Calu3 (cell line): ENCODE measurements around the gene RPA1. TPM values are rescaled to one million over a fixed set of nuclear protein-coding genes. Genes with fewer than 3 reads are reported as not detected.

Experiments
- BruUV-seq: library from RNA; stranded (reverse); fragments of 400-500 nt; replicated peaks from 2 replicates; lab custom pipeline; 2021; lab: Mats Ljungman, UMichigan
- CTCF ChIA-PET: fragments of 300-600 bp; sonication (Branson Sonifier 250); formaldehyde crosslinking; loops from one replicate; lab custom pipeline; 2022; ENCODE audit warnings: antibody characterized with exemption; lab: Charles Lee
- DNase-seq: peaks from one replicate; pipeline ENCODE4 v3.0.0; 2022
- H3K27ac Mint-ChIP-seq: one replicate; pipeline ENCODE4 v1.8.0; 2022; ENCODE audit warnings: mixed read lengths; ENCODE audit not compliant: unreplicated experiment
- H3K27me3 Mint-ChIP-seq: one replicate; pipeline ENCODE4 v1.8.0; 2022; ENCODE audit warnings: mixed read lengths; ENCODE audit not compliant: unreplicated experiment
- H3K36me3 Mint-ChIP-seq: one replicate; pipeline ENCODE4 v1.8.0; 2022; ENCODE audit warnings: mild to moderate bottlenecking, moderate library complexity, mixed read lengths; ENCODE audit not compliant: insufficient read depth, unreplicated experiment
- H3K4me1 Mint-ChIP-seq: one replicate; pipeline ENCODE4 v1.8.0; 2022; ENCODE audit warnings: mild to moderate bottlenecking, low read depth, mixed read lengths; ENCODE audit not compliant: unreplicated experiment
- H3K4me3 Mint-ChIP-seq: one replicate; pipeline ENCODE4 v1.8.0; 2022; ENCODE audit warnings: mild to moderate bottlenecking, low read depth, moderate library complexity, mixed read lengths; ENCODE audit not compliant: unreplicated experiment
- H3K9me3 Mint-ChIP-seq: one replicate; pipeline ENCODE4 v1.8.0; 2022; ENCODE audit warnings: low read depth, mixed read lengths; ENCODE audit not compliant: unreplicated experiment
- intact Hi-C: fragments of 100-400 bp; cut with micrococcal nuclease; formaldehyde crosslinking; loops from one replicate; pipeline ENCODE4 v1.10.0; 2022; ENCODE audit not compliant: unreplicated experiment
- total RNA-seq: library from RNA; stranded (reverse); gene quantifications from 2 replicates; pipeline ENCODE4 v1.2.3, GENCODE V29; 2022
- TF ChIP-seq, protein P1 (sequence below): fragments of 200-600 bp; IDR thresholded peaks from one replicate; pipeline ENCODE4 v1.8.0; 2022; ENCODE audit warnings: antibody characterized with exemption; ENCODE audit not compliant: unreplicated experiment

Gene RPA1
- total RNA-seq, 1 experiment from 2014 or later: 87.5 TPM

DNA sequence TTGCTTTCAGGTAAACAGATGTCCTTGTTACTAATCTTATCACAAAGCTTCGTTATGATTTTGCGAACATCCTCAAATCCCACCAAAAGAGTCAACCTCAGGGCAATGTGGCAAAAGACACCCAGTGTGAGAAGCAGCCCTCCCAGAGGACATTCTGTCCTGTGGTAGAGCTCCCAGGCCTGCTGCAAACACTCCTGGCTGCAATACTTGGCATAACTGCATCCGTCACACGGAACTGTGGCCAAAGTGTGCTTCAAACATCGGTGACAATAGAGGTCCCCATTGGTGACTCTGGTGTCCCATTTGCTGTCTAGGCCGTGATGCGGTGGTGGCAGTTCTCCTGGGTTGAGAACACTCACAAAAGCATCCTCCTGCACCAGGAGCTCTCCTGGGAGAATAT is 29.6 kb upstream of the RPA1 start:
- no peak overlapping the region for H3K4me3 Mint-ChIP-seq
- H3K27me3 Mint-ChIP-seq: no peaks in the 10 kb centered on the region
- no peaks in the 10 kb centered on the region for H3K9me3 Mint-ChIP-seq
- TF ChIP-seq, protein P1, sequence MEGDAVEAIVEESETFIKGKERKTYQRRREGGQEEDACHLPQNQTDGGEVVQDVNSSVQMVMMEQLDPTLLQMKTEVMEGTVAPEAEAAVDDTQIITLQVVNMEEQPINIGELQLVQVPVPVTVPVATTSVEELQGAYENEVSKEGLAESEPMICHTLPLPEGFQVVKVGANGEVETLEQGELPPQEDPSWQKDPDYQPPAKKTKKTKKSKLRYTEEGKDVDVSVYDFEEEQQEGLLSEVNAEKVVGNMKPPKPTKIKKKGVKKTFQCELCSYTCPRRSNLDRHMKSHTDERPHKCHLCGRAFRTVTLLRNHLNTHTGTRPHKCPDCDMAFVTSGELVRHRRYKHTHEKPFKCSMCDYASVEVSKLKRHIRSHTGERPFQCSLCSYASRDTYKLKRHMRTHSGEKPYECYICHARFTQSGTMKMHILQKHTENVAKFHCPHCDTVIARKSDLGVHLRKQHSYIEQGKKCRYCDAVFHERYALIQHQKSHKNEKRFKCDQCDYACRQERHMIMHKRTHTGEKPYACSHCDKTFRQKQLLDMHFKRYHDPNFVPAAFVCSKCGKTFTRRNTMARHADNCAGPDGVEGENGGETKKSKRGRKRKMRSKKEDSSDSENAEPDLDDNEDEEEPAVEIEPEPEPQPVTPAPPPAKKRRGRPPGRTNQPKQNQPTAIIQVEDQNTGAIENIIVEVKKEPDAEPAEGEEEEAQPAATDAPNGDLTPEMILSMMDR: no peak
- no peak for DNase-seq
- H3K4me1 Mint-ChIP-seq: no peaks in the 10 kb centered on the region
- H3K27ac Mint-ChIP-seq: no peak overlapping the region
- intact Hi-C loops: no loop called here
- H3K36me3 Mint-ChIP-seq: peaks cover 13% of the 10 kb centered on the region
- no TSS peak for BruUV-seq
- CTCF ChIA-PET: no interaction called here

DNA sequence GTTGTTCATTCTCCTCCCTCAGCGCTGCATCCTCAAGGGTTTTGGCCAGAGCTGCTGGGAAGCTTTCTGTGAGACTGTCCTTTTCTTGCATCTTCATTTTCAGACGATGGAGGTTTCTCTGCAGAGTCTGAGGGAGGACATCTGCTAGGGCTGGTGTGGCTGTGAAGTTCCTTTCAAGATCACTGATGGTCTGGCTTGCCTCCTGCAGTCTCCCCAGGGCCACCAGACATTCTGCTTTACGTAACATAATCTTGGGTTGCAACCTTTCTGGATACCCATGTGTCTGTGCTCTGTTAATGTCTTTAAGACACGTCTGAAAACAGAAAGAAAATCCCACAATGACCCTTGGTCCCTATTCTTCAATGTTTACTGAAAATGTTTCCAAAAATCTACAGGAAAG is 29.1 kb upstream of the RPA1 start:
- DNase-seq: no peak
- intact Hi-C loops: no loop called here
- no TSS peak for BruUV-seq
- CTCF ChIA-PET: interaction anchor here (0.6 kb wide), 1 partner anchor 498 kb away, joined by 3 read pairs; no protein-coding TSS in a partner anchor
- peaks cover 13% of the 10 kb centered on the region for H3K36me3 Mint-ChIP-seq
- H3K27me3 Mint-ChIP-seq: no peaks in the 10 kb centered on the region
- TF ChIP-seq, protein P1: no peak
- H3K27ac Mint-ChIP-seq: no peak overlapping the region
- no peaks in the 10 kb centered on the region for H3K9me3 Mint-ChIP-seq
- H3K4me3 Mint-ChIP-seq: no peak overlapping the region
- no peaks in the 10 kb centered on the region for H3K4me1 Mint-ChIP-seq

DNA sequence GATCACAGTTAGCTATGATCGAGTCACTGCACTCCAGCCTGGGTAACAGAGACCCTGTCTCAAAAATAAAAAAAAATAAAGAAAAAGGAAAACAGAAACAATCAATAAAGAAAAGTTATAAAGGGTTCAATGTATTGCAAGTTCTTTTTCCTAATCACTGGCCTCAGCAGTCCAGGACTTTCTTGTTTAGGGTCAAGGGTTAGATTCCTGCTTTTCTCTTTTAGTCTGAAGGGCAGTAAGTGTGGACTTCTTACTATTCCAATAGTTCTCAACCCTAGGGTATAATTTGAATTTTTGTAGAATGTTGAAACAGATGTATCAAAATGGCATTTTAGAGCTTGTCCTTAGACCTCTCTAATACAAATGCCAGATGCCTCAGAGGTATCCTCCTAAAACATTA is 27.4 kb upstream of the RPA1 start:
- peaks cover 10% of the 10 kb centered on the region for H3K36me3 Mint-ChIP-seq
- no peak for DNase-seq
- intact Hi-C loops: no loop called here
- CTCF ChIA-PET: no interaction called here
- no peak overlapping the region for H3K27ac Mint-ChIP-seq
- BruUV-seq: no TSS peak
- H3K9me3 Mint-ChIP-seq: no peaks in the 10 kb centered on the region
- no peak overlapping the region for H3K4me3 Mint-ChIP-seq
- TF ChIP-seq, protein P1: no peak
- no peaks in the 10 kb centered on the region for H3K27me3 Mint-ChIP-seq
- no peaks in the 10 kb centered on the region for H3K4me1 Mint-ChIP-seq

DNA sequence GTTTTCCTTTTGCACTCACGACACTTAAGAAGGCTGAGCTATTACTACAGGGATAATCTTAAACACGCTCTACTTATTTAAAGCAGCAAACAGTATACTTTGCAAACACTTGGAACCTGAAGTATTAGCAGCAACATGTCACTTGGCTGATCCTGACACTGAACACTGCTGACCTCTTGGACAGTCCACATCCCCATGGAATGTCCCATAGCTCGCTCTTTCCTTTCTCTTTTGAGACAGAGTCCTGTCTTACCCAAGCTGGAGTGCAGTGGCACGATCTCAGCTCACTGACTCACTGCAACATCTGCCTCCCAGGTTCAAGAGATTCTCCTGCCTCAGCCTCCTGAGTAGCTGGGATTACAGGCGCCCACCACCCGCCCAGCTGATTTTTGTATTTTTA is 26.5 kb upstream of the RPA1 start:
- DNase-seq: no peak
- H3K9me3 Mint-ChIP-seq: no peaks in the 10 kb centered on the region
- H3K4me1 Mint-ChIP-seq: no peaks in the 10 kb centered on the region
- H3K27me3 Mint-ChIP-seq: no peaks in the 10 kb centered on the region
- intact Hi-C loops: no loop called here
- H3K27ac Mint-ChIP-seq: no peak overlapping the region
- H3K4me3 Mint-ChIP-seq: no peak overlapping the region
- TF ChIP-seq, protein P1: no peak
- peaks cover 8% of the 10 kb centered on the region for H3K36me3 Mint-ChIP-seq
- no TSS peak for BruUV-seq
- CTCF ChIA-PET: no interaction called here
